Measurements from ENCODE around the gene EPHB1.

Gene EPHB1

GRCh38 chr3:135168822-135169221 lies 373.8 kb downstream of the EPHB1 start:
- DNase-seq: no peak
- Histone ChIP-seq H3K4me1 (no peaks in the 10 kb centered on the region), H3K36me3 (no peaks in the 10 kb centered on the region), H3K27me3 (no peaks in the 10 kb centered on the region), H3K4me3 (ENCODE audit: low read depth, low read length) (no peak overlapping the region), H3K9me3 (no peaks in the 10 kb centered on the region)
- TF ChIP-seq, protein P1, sequence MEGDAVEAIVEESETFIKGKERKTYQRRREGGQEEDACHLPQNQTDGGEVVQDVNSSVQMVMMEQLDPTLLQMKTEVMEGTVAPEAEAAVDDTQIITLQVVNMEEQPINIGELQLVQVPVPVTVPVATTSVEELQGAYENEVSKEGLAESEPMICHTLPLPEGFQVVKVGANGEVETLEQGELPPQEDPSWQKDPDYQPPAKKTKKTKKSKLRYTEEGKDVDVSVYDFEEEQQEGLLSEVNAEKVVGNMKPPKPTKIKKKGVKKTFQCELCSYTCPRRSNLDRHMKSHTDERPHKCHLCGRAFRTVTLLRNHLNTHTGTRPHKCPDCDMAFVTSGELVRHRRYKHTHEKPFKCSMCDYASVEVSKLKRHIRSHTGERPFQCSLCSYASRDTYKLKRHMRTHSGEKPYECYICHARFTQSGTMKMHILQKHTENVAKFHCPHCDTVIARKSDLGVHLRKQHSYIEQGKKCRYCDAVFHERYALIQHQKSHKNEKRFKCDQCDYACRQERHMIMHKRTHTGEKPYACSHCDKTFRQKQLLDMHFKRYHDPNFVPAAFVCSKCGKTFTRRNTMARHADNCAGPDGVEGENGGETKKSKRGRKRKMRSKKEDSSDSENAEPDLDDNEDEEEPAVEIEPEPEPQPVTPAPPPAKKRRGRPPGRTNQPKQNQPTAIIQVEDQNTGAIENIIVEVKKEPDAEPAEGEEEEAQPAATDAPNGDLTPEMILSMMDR (IDR thresholded peaks at IDR 0.05; ENCODE audit: low read depth, low read length): no peak

DNA sequence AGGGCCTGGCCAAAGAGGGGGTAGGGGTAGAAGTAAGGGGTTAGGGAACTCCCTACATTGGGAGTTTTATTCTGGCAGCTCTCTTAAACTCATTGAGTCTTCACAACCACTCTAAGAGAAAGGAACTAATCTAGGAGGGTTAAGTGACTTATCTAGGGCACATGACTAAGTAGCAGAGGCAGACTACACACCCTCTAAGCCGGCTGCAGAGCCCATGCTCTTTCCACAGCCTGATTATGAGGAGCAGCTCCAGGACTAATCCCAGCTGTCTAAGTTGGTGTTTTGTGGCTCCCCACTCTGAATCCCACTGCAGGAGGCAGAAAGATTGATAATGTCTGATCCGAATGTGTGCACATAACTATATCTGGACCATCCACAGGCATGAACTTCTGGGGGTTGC lies 374.6 kb downstream of the EPHB1 start:
- no peak overlapping the region for H3K4me3 ChIP-seq (ENCODE audit: low read depth, low read length)
- no peaks in the 10 kb centered on the region for H3K27me3 ChIP-seq
- no peak for DNase-seq
- H3K4me1 ChIP-seq: no peaks in the 10 kb centered on the region
- H3K36me3 ChIP-seq: no peaks in the 10 kb centered on the region
- TF ChIP-seq, protein P1 (IDR thresholded peaks at IDR 0.05; ENCODE audit: low read depth, low read length): no peak
- no peaks in the 10 kb centered on the region for H3K9me3 ChIP-seq

GRCh38 chr3:135170732-135171131 lies 375.7 kb downstream of the EPHB1 start:
- no peaks in the 10 kb centered on the region for H3K4me1 ChIP-seq
- no peaks in the 10 kb centered on the region for H3K36me3 ChIP-seq
- no peaks in the 10 kb centered on the region for H3K9me3 ChIP-seq
- TF ChIP-seq, protein P1 (IDR thresholded peaks at IDR 0.05; ENCODE audit: low read depth, low read length): no peak
- H3K27me3 ChIP-seq: no peaks in the 10 kb centered on the region
- no peak for DNase-seq
- H3K4me3 ChIP-seq (ENCODE audit: low read depth, low read length): no peak overlapping the region

DNA sequence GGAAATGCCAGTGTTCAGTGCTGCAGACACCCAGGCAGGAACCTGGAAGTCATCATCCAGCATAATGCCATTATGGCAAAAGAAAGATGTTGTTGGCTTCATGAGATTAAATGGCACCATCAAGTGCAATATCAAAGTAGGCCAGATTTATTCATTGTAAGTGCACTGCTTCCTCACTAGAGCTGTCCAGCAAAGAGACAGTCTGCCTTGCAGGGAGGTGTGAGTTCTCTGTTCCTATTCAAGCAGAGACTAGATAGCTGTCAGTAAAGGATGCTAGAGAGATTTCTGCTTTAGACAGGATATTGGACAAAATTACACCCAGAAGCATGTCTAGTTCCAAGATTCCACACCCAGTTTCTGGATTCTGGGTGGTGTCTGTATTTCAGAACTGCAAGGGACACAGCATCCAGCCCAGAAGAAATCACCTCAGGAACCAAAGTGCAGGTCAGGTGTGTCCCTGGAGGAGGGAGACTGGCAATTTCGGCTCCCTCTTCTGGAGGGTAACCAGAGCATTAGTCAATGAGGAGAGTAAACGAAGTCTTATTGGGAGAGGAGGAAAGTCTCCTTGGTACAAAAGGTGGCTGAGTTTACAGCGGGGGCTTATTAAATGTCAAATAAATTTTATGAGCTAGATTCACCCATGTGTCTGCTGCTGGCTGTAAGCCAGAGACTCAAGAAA lies 377.3 kb downstream of the EPHB1 start:
- H3K4me1 ChIP-seq: no peaks in the 10 kb centered on the region
- DNase-seq: no peak
- TF ChIP-seq, protein P1 (IDR thresholded peaks at IDR 0.05; ENCODE audit: low read depth, low read length): no peak
- H3K36me3 ChIP-seq: no peaks in the 10 kb centered on the region
- H3K9me3 ChIP-seq: no peaks in the 10 kb centered on the region; the same call in 1 of the 2 replicates
- no peaks in the 10 kb centered on the region for H3K27me3 ChIP-seq
- no peak overlapping the region for H3K4me3 ChIP-seq (ENCODE audit: low read depth, low read length)

- H3K27me3 ChIP-seq: no peaks in the 10 kb centered on the region
- DNase-seq: no peak
- H3K36me3 ChIP-seq: no peaks in the 10 kb centered on the region
- no peak overlapping the region for H3K4me3 ChIP-seq (ENCODE audit: low read depth, low read length)
- no peaks in the 10 kb centered on the region; the same call in 1 of the 2 replicates for H3K9me3 ChIP-seq
- no peaks in the 10 kb centered on the region for H3K4me1 ChIP-seq
- TF ChIP-seq, protein P1 (IDR thresholded peaks at IDR 0.05; ENCODE audit: low read depth, low read length): no peak
These were observed 380.7 kb downstream of the EPHB1 start for GRCh38 chr3:135175728-135176277.

GRCh38 chr3:135176881-135177280 lies 381.8 kb downstream of the EPHB1 start:
- no peaks in the 10 kb centered on the region for H3K4me1 ChIP-seq
- no peaks in the 10 kb centered on the region for H3K36me3 ChIP-seq
- H3K9me3 ChIP-seq: no peaks in the 10 kb centered on the region; the same call in 1 of the 2 replicates
- H3K27me3 ChIP-seq: no peaks in the 10 kb centered on the region
- H3K4me3 ChIP-seq (ENCODE audit: low read depth, low read length): no peak overlapping the region
- TF ChIP-seq, protein P1 (IDR thresholded peaks at IDR 0.05; ENCODE audit: low read depth, low read length): no peak
- DNase-seq: no peak
